K562 (cell line): ENCODE results near the gene CHST15. TPM values are rescaled to one million over a fixed set of nuclear protein-coding genes. Genes with fewer than 3 reads are reported as not detected.

Experiments
- CCAR2 ChIP-seq: fragments of 200-400 bp; formaldehyde crosslinking; IDR thresholded peaks from 2 replicates; pipeline ENCODE4 v1.6.1; 2017; ENCODE audit warnings: mild to moderate bottlenecking, low read depth, low read length
- L3MBTL2 ChIP-seq: fragments of 450-650 bp; IDR thresholded peaks from 2 replicates; pipeline ENCODE4 v1.6.1; 2016; ENCODE audit warnings: mild to moderate bottlenecking, moderate library complexity
- NR2C2 ChIP-seq, 2 experiments: fragments of 200-800 bp in 1 of 2; sonication (Bioruptor generic) in 1 of 2; sonication (generic) in 1 of 2; formaldehyde crosslinking in 1 of 2; IDR thresholded peaks; 2 replicates each; pipeline versions ENCODE4 v1.6.1 to v1.8.0; 2016 to 2022; ENCODE audit warnings: mild to moderate bottlenecking in 1 of 2, missing compliant biosample characterization in 1 of 2, missing genetic modification characterization in 1 of 2, missing genetic modification reagents in 1 of 2
- TRIM25 ChIP-seq: fragments of 450-650 bp; IDR thresholded peaks from 2 replicates; pipeline ENCODE4 v1.7.0; 2016; ENCODE audit warnings: borderline replicate concordance
- ZNF232 ChIP-seq: sonication (generic); formaldehyde crosslinking; IDR thresholded peaks from 2 replicates; pipeline ENCODE4 v1.8.0; 2022; ENCODE audit warnings: mild to moderate bottlenecking, missing genetic modification reagents
- ZNF592 ChIP-seq: fragments of 450-650 bp; IDR thresholded peaks from 2 replicates; pipeline ENCODE4 v1.6.1; 2017; ENCODE audit warnings: antibody characterized with exemption, mild to moderate bottlenecking
- polyA plus RNA-seq, 8 experiments: library from polyadenylated mRNA; depleted of rRNA in 4 of 8; stranded (reverse) in 5 of 8; unstranded in 3 of 8; fragments of >200 nt; fragmentation: Nextera tagmentation in 2 of 8; fragmentation: Illumina TruSeq in 1 of 8; extraction: Ambion mirVana in 2 of 8; extraction: Trizol in 1 of 8; gene quantifications; 2 replicates each; pipeline versions ENCODE4 v1.2.1 to v1.2.3, GENCODE V29; 2011 to 2014; ENCODE audit warnings: inconsistent platforms in 1 of 8, missing spikeins in 1 of 8
- total RNA-seq, 7 experiments: library from RNA; depleted of rRNA in 6 of 7; stranded (reverse); fragments of >200 nt in 6 of 7; fragmentation: Illumina TruSeq in 2 of 7; extraction: Trizol in 2 of 7; gene quantifications; 2 replicates each; pipeline versions ENCODE4 v1.2.1 to v1.2.3, GENCODE V29; 2011 to 2021; ENCODE audit warnings: low replicate concordance in 1 of 7
- TF ChIP-seq, protein P1 (sequence below): fragments of 450-650 bp; IDR thresholded peaks from 2 replicates; pipeline ENCODE4 v1.6.1; 2016; ENCODE audit warnings: mild to moderate bottlenecking, moderate library complexity
- TF ChIP-seq, protein P2 (sequence below): sonication (generic); formaldehyde crosslinking; IDR thresholded peaks from 2 replicates; pipeline ENCODE4 v1.9.0; 2022; ENCODE audit warnings: mild to moderate bottlenecking, missing genetic modification reagents

Gene CHST15
- total and polyA plus RNA-seq, 9 of the 15 experiments (the other 6 are each of a cell fraction or from before 2014, with no cell fraction given) = 0.04 to 0.16 (median 0.08) TPM

- TF ChIP-seq, protein P1, sequence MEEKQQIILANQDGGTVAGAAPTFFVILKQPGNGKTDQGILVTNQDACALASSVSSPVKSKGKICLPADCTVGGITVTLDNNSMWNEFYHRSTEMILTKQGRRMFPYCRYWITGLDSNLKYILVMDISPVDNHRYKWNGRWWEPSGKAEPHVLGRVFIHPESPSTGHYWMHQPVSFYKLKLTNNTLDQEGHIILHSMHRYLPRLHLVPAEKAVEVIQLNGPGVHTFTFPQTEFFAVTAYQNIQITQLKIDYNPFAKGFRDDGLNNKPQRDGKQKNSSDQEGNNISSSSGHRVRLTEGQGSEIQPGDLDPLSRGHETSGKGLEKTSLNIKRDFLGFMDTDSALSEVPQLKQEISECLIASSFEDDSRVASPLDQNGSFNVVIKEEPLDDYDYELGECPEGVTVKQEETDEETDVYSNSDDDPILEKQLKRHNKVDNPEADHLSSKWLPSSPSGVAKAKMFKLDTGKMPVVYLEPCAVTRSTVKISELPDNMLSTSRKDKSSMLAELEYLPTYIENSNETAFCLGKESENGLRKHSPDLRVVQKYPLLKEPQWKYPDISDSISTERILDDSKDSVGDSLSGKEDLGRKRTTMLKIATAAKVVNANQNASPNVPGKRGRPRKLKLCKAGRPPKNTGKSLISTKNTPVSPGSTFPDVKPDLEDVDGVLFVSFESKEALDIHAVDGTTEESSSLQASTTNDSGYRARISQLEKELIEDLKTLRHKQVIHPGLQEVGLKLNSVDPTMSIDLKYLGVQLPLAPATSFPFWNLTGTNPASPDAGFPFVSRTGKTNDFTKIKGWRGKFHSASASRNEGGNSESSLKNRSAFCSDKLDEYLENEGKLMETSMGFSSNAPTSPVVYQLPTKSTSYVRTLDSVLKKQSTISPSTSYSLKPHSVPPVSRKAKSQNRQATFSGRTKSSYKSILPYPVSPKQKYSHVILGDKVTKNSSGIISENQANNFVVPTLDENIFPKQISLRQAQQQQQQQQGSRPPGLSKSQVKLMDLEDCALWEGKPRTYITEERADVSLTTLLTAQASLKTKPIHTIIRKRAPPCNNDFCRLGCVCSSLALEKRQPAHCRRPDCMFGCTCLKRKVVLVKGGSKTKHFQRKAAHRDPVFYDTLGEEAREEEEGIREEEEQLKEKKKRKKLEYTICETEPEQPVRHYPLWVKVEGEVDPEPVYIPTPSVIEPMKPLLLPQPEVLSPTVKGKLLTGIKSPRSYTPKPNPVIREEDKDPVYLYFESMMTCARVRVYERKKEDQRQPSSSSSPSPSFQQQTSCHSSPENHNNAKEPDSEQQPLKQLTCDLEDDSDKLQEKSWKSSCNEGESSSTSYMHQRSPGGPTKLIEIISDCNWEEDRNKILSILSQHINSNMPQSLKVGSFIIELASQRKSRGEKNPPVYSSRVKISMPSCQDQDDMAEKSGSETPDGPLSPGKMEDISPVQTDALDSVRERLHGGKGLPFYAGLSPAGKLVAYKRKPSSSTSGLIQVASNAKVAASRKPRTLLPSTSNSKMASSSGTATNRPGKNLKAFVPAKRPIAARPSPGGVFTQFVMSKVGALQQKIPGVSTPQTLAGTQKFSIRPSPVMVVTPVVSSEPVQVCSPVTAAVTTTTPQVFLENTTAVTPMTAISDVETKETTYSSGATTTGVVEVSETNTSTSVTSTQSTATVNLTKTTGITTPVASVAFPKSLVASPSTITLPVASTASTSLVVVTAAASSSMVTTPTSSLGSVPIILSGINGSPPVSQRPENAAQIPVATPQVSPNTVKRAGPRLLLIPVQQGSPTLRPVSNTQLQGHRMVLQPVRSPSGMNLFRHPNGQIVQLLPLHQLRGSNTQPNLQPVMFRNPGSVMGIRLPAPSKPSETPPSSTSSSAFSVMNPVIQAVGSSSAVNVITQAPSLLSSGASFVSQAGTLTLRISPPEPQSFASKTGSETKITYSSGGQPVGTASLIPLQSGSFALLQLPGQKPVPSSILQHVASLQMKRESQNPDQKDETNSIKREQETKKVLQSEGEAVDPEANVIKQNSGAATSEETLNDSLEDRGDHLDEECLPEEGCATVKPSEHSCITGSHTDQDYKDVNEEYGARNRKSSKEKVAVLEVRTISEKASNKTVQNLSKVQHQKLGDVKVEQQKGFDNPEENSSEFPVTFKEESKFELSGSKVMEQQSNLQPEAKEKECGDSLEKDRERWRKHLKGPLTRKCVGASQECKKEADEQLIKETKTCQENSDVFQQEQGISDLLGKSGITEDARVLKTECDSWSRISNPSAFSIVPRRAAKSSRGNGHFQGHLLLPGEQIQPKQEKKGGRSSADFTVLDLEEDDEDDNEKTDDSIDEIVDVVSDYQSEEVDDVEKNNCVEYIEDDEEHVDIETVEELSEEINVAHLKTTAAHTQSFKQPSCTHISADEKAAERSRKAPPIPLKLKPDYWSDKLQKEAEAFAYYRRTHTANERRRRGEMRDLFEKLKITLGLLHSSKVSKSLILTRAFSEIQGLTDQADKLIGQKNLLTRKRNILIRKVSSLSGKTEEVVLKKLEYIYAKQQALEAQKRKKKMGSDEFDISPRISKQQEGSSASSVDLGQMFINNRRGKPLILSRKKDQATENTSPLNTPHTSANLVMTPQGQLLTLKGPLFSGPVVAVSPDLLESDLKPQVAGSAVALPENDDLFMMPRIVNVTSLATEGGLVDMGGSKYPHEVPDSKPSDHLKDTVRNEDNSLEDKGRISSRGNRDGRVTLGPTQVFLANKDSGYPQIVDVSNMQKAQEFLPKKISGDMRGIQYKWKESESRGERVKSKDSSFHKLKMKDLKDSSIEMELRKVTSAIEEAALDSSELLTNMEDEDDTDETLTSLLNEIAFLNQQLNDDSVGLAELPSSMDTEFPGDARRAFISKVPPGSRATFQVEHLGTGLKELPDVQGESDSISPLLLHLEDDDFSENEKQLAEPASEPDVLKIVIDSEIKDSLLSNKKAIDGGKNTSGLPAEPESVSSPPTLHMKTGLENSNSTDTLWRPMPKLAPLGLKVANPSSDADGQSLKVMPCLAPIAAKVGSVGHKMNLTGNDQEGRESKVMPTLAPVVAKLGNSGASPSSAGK = peak; percentile 51
- TF ChIP-seq NR2C2 (CRISPR knock-in tag; IDR thresholded peaks at IDR 0.05) (no peak), NR2C2 (tag; IDR thresholded peaks at IDR 0.05) (peak; percentile 16; the same call in 1 of the 2 replicates), ZNF592 (no peak), TRIM25 (no peak), L3MBTL2 (peak; percentile 45; the same call in 1 of the 2 replicates), ZNF232 (CRISPR knock-in tag) (no peak), CCAR2 (no peak)
- TF ChIP-seq, protein P2, sequence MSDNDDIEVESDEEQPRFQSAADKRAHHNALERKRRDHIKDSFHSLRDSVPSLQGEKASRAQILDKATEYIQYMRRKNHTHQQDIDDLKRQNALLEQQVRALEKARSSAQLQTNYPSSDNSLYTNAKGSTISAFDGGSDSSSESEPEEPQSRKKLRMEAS (CRISPR knock-in tag) = no peak
Measured at GRCh38 chr10:124044143-124044862, 49.1 kb downstream of the CHST15 start (continued).
